GM21576 (cell line): Measurements from ENCODE around the gene TEKT2.

Experiments used
- ATAC-seq: cut with Tn5 transposase; IDR thresholded peaks from one replicate; pipeline ENCODE4 v1.9.1; 2021; ENCODE audit warnings: mild to moderate bottlenecking, moderate library complexity; ENCODE audit not compliant: unreplicated experiment

The TEKT2 gene

DNA sequence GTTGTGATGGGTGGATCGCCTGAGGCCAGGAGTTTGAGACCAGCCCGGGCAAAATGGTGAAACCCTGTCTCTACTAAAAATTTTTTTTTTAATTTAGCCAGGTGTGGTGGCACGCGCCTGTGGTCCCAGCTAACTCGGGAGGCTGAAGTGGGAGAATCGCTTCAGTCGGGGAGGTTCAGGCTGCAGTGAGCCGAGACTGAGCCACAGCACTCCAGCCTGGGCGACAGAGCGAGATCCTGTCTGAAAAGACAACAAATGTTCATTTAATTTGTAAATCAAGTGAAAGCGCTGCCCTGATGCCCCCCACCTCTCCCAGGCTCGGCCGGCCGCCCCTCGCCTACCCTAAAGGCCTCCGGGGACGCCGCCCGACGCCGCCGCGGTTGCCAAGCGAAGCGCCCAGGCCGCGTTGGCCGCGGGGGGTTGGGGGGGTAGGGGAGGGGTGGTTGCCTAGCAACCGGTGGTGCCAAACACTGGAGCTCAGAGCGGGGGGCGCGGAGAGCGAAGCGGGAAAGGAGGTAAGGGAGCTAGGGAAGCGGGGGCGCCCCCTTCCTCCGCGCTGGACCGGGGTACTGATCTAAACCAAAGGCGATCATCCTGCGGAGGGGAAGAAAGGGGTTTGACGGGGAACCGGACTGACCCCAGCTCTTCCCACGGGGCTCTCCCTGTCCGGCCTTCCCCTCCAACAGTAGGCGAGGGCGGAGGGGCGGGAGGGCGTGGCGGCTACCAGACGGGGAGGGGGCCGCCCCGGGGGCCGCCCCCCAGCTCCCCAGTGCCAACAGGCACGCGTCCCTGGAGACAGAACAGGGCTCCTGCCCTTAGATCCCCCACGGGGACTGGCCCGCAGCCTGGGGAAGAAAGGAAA, at the start of gene TEKT2:
Gene TEKT2, plus strand, starts transcription at position 460 of the 862 bp plus-strand sequence. CDS start 828 bp downstream, outside the sequence.
- no peak for ATAC-seq

- ATAC-seq: no peak
These were observed 49.2 kb upstream of the TEKT2 start for GRCh38 chr1:36034692-36035091.

DNA sequence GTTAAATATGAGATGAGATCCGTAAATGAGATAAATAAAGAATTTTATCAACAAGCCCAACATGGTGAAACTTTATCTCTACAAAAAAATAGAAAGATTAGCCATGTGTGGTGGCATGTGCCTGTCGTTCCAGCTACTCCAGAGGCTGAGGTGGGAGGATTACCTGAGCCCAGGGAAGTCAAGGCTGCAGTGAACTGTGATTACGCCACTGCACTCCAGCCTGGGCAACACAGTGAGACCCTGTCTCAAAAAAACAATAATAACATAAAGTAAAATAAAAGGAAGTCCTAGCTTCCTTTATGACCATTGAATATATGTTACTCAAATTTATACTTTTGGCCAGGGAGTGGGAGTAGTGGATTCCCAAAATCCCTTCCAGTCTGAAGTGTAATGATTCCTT, 48.7 kb upstream of the TEKT2 start:
- ATAC-seq: no peak

DNA sequence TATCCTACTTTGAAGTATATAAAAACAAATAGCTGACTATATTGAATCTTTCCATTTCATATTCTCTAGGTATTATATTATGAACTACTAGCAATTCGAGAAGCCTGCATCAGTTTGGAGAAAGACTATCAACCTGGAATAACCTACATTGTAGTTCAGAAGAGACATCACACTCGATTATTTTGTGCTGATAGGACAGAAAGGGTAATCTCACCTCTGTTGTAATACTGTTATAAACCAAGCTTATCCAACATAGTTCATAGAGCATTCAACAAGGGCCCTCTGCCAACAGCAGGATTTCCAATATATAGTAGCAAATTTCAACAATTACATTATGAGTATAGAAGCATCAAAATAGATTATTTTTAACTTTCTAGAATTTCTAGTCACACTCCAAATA, 43.7 kb upstream of the TEKT2 start:
- ATAC-seq: no peak

DNA sequence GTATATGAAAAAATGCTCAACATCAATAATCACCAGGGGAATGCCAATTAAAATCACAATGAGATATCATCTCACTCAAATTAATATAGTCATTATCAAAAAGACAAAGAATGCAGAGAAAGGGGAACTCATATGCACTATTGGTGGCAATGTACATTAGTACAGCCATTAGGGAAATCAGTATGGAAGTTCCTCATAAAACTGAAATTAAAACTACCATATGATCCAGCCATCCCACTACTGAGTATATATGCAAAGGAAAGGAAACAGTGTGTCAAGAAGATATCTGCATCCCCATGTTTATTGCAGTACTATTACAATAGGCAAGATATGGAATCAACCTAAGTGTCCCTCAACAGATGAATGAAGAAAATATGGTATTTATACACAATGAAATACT, 32.1 kb upstream of the TEKT2 start:
- ATAC-seq: no peak

DNA sequence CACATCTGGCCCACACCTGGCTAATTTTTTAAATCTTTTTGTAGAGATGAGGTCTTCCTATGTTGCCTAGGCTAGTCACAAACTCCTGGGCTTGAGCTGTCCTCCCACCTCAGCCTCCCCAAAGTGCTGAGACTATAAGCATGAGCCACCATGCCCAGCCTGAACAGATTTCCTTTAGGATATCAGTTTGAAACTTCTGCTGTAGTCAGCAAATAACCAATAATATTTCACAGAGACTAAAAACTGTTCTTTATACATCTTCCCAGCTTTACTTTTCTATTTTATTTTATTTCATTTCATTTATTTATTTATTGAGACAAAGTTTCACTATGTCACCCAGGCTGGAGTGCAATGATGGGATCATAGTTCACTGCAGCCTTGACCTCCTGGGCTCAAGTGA, 29.9 kb upstream of the TEKT2 start:
- no peak for ATAC-seq

DNA sequence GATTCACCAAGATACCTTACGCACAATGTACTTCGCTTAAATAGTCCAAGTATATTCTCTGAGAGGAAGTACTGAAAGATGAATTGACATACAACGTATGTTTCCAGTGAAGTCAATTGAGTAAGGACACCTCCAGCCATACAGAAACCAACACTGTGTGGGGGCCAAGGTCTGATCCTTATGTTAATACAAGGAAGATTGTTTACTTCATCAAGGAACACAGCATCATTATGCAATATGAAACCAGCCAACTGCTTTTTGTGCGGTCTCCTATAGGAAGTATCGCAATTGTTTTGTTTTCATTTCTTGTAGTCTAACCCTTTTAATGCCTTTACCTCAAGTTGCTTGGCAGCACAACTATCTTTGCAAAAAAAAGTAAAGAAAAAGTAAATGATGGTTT, 28.2 kb upstream of the TEKT2 start:
- ATAC-seq: no peak

- no peak for ATAC-seq
These were observed 21.6 kb upstream of the TEKT2 start for GRCh38 chr1:36062315-36062714.

GRCh38 chr1:36067871-36068270, 16.0 kb upstream of the TEKT2 start:
- no peak for ATAC-seq

DNA sequence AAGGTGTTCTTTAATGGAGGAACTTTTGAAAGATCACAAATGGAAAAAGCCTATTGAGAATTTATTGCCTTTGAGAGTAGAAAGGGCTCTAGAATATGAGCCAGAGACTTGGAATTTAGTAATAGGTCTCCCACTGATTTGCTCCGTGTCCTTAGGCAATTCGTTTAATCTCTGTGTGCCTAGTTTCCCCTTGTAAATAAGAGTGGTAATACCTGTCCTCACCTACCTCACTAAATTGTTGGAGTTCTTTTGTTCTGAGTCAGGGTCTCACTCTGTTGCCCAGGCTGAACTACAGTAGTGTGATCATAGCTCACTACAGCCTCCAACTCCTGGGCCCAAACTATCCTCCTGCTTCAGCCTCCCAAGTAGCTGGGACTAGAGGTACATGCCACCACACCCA, 15.0 kb upstream of the TEKT2 start:
- no peak for ATAC-seq

GRCh38 chr1:36070349-36070748, 13.5 kb upstream of the TEKT2 start:
- no peak for ATAC-seq

DNA sequence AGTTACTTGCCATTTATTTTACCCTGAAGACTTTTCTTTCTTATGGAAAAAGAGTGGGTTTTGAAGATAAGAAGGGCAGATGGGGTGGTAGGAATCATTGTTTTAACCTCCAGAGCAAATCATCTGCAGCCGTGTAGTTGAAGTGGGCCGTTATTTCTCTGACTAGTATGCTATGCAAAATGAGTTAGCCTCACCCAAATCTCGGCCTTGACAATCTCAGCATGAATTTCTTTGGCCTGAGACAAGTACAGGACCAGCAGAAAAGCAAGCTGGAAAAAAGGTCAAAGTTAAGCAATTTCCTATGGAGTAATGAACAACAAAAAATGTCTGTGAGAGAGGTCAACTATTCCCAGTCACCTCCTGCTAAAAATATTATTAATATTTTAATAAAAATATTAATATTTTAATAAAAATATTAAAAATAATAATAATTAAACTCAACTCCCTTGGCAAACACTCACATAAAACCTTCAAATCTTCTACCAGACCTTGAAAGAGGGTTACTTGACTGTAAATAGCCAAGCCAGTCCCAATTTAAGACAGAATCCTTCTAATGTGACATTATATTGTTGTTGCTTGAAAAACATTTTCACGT, 6.8 kb upstream of the TEKT2 start:
- no peak for ATAC-seq

DNA sequence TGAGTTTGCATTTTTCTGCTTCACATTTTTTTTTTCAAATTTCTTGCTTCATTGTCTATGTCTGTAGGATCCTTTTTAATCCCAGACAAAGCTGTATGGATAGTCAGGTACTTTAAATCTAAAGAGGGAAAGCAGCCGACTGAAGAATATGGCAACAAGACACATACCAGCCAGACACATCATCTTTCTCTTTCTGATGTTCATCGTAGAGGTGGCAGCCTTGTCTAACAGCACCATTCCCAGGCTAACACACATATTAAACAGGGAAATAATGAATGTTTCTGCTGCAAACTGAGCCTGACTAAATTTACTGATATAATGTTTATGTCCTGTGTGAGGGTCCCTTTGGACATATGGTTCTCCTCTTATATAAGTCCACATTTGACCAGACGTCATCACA, 3.7 kb upstream of the TEKT2 start:
- no peak for ATAC-seq

- no peak for ATAC-seq
These were observed 3.1 kb upstream of the TEKT2 start for GRCh38 chr1:36080801-36081200.

DNA sequence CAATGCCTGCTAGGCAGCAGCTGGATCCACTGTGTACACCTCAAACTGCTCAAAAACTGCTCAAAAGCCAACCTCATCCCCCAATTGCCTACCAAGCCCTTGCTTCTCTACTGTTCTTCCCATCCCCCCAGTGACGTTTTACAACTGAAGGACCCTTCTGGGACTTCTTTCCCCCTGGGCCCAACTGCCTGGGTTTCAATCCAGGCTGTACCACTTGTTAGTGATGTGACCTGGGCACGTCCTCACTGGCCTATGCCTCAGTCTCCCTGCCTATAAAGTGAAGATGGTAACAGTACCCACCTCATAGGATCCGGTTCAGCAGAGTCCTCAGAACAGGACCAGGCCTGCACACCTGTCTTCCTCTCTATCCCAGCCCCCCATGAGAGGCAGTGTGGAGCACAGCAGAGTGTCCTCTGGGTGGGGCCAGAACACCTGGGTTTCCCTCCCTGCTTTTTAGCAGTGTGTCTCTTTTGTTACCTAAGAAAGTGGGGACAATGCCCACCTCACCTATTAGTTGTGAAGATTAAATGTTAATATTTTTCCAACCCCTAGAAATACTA, 1.9 kb upstream of the TEKT2 start:
- ATAC-seq: no peak

GRCh38 chr1:36083219-36083618, 675 bp upstream of the TEKT2 start:
- no peak for ATAC-seq

DNA sequence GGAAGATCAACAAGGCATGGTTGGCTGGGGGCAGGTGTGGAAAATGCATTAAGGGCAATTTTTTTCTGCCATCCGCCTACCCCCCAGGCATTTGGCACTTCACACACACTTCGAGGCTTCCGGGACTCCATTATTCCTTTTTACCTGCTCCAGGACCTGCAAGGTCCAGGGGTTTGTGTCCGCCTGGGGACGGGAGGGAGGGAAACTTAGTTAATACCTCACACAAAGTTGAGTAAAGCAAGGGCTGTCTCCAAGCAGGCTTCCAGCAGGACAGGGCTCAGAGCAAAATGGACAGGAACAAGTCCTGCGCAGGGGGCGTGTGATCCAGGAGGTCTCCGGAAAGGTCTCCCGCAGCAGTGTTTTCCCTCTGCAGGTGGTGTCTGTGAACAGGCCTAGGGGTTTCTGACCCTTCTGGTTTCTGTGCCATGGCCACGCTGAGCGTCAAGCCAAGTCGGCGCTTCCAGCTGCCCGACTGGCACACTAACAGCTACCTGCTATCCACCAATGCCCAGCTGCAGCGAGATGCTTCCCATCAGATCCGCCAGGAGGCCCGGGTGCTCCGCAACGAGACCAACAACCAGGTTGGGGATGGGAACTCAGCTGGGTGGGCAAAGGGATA, 712 bp downstream of the TEKT2 start:
- ATAC-seq: no peak

DNA sequence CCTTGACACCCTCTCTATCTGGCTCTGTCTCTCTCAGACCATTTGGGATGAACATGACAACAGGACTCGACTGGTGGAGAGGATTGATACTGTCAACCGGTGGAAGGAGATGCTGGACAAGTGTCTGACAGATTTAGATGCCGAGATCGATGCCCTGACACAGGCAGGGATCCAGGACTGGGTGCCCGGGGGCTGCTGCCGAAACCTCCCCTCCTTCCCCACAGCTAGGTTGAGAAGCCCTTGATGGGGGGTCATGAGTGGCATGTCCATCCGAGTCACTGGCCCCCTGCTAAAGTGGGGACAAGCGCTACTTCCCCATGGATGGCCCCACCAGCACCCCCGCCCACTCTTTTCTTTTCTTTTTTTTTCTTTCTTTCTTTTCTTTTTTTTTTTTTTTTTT, 1.2 kb downstream of the TEKT2 start:
- no peak for ATAC-seq

DNA sequence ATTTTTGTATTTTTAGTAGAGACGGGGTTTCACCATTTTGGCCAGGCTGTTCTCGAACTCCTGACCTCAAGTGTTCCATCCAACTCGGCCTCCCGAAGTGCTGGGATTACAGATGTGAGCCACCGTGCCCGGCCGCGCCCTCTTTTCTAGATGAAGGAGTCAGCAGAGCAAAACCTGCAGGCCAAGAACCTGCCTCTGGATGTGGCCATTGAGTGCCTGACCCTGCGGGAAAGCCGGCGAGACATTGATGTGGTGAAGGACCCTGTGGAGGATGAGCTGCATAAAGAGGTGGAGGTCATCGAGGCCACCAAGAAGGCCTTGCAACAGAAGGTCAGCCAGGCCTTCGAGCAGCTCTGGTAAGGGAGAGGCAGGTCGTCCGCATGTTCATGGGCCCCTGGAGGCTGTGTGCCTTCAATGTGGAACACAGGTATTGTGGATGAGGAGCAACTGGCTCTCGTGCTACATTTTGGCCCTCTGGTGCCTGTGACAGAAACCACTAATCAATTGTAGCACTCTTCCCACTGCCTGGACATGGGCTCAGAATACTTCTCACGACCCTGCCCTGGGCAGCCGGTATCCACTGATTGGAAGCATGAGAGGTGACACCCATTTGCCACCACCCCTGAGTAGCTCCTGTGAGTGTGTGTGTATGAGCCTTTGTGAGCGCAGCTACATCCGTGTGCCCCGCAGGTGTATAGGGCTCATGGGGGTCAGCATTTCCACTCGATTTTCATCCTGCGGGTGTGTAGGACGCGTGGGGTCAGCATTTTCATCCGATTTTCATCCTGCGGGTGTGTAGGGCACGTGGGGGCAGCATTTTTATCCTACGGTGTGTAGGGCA, 2.0 kb downstream of the TEKT2 start:
- no peak for ATAC-seq

- ATAC-seq: no peak
These were observed 2.8 kb downstream of the TEKT2 start for GRCh38 chr1:36086529-36087232.
